DND-41 (cell line): ENCODE results near the gene DNASE1L3.

Experiments used
- ATAC-seq: fragments of 200-7000 bp; cut with Tn5 transposase; 3 replicates; pipeline ENCODE4 v1.9.1; 2021; ENCODE audit warnings: low read depth; ENCODE audit not compliant: insufficient read depth
- DNase-seq: peaks from one replicate; pipeline ENCODE4 v3.0.0-alpha.2; 2020
- H2AFZ ChIP-seq: 2 replicates; pipeline ENCODE4 v1.6.0; 2012; ENCODE audit warnings: low read depth, low read length
- H3K27ac ChIP-seq: 2 replicates; pipeline ENCODE4 v1.5.1; 2012; ENCODE audit warnings: low read length, inconsistent platforms
- H3K27me3 ChIP-seq: fragments of 200-600 bp; sonication (generic); 2 replicates; pipeline ENCODE4 v1.6.0; 2012; ENCODE audit warnings: low read length, mild to moderate bottlenecking, inconsistent platforms; ENCODE audit not compliant: insufficient read depth, poor library complexity
- H3K36me3 ChIP-seq: 2 replicates; pipeline ENCODE4 v1.5.1; 2012; ENCODE audit warnings: low read length, inconsistent platforms; ENCODE audit not compliant: insufficient read depth
- H3K4me1 ChIP-seq: 2 replicates; pipeline ENCODE4 v1.5.1; 2012; ENCODE audit warnings: mild to moderate bottlenecking, low read length; ENCODE audit not compliant: insufficient read depth
- H3K4me2 ChIP-seq: 2 replicates; pipeline ENCODE4 v1.6.0; 2012; ENCODE audit warnings: mild to moderate bottlenecking, moderate library complexity, low read length, inconsistent platforms; ENCODE audit not compliant: insufficient read depth
- H3K4me3 ChIP-seq, 2 experiments: fragments of 200-600 bp in 1 of 2; shearing (Covaris generic) in 1 of 2; 2 replicates each; pipeline ENCODE4 v1.5.1; 2012 to 2016; ENCODE audit warnings: inconsistent platforms in 2 of 2, low read length in 2 of 2, mild to moderate bottlenecking in 2 of 2, low read depth in 1 of 2, moderate library complexity in 1 of 2
- H3K79me2 ChIP-seq: 2 replicates; pipeline ENCODE4 v1.6.0; 2012; ENCODE audit warnings: low read length, inconsistent platforms; ENCODE audit not compliant: insufficient read depth
- H3K9ac ChIP-seq: 2 replicates; pipeline ENCODE4 v1.6.0; 2012; ENCODE audit warnings: low read depth, mild to moderate bottlenecking, inconsistent platforms, low read length, moderate library complexity
- H3K9me3 ChIP-seq: 2 replicates; pipeline ENCODE4 v1.5.1; 2012; ENCODE audit warnings: low read length, moderate library complexity, mild to moderate bottlenecking, inconsistent platforms; ENCODE audit not compliant: insufficient read depth, severe bottlenecking
- H4K20me1 ChIP-seq: 2 replicates; pipeline ENCODE4 v1.6.0; 2012; ENCODE audit warnings: low read length; ENCODE audit not compliant: insufficient read depth
- CTCF ChIP-seq: IDR thresholded peaks from 2 replicates; pipeline ENCODE4 v1.5.1; 2012; ENCODE audit warnings: borderline replicate concordance, low read length, moderate library complexity, mild to moderate bottlenecking; ENCODE audit not compliant: poor library complexity, severe bottlenecking; ENCODE audit errors: extremely low read depth
- EZH2 ChIP-seq: IDR thresholded peaks from 3 replicates; pipeline ENCODE4 v1.6.1; 2012; ENCODE audit warnings: borderline replicate concordance, low read depth, mild to moderate bottlenecking, moderate library complexity, low read length, inconsistent platforms; ENCODE audit not compliant: severe bottlenecking

DNASE1L3 gene

GRCh38 chr3:58178528-58179234 lies 32.1 kb downstream of the DNASE1L3 start:
- ATAC-seq (no peak), DNase-seq (no peak)
- Histone ChIP-seq H3K27ac (no peak overlapping the region), H3K36me3 (no peaks in the 10 kb centered on the region), H3K4me2 (no peak overlapping the region), H3K9me3 (no peaks in the 10 kb centered on the region), H3K4me1 (no peaks in the 10 kb centered on the region), H4K20me1 (no peaks in the 10 kb centered on the region), H3K79me2 (no peaks in the 10 kb centered on the region), H3K9ac (no peak overlapping the region), H3K4me3 (no peak overlapping the region), H3K27me3 (no peaks in the 10 kb centered on the region), H2AFZ (no peak overlapping the region)
- no peak for TF ChIP-seq CTCF
- no peak for TF ChIP-seq EZH2

- 0 out of 3 replicates have a peak, but pooled peaks have one; percentile 9 for ATAC-seq
- no peak for DNase-seq
- Histone ChIP-seq H3K36me3 (no peaks in the 10 kb centered on the region), H3K9me3 (no peaks in the 10 kb centered on the region), H3K4me3 (no peak overlapping the region), H3K27me3 (no peaks in the 10 kb centered on the region), H2AFZ (no peak overlapping the region), H3K4me2 (no peak overlapping the region), H3K9ac (no peak overlapping the region), H4K20me1 (no peaks in the 10 kb centered on the region), H3K27ac (no peak overlapping the region), H3K79me2 (no peaks in the 10 kb centered on the region), H3K4me1 (no peaks in the 10 kb centered on the region)
- TF ChIP-seq EZH2 (no peak), CTCF (peak; percentile 24)
Measured at GRCh38 chr3:58177747-58178527, 32.8 kb downstream of the DNASE1L3 start.

- no peak overlapping the region for H3K27ac ChIP-seq
- H3K4me2 ChIP-seq: no peak overlapping the region
- H3K9me3 ChIP-seq: no peaks in the 10 kb centered on the region
- H3K4me1 ChIP-seq: no peaks in the 10 kb centered on the region
- H3K9ac ChIP-seq: no peak overlapping the region
- no peak overlapping the region for H2AFZ ChIP-seq
- no peaks in the 10 kb centered on the region for H3K27me3 ChIP-seq
- no peaks in the 10 kb centered on the region for H4K20me1 ChIP-seq
- ATAC-seq: peak; percentile 36; the same call in 2 of the 3 replicates
- H3K79me2 ChIP-seq: no peaks in the 10 kb centered on the region
- H3K4me3 ChIP-seq: no peak overlapping the region
- no peaks in the 10 kb centered on the region; the same call in 1 of the 2 replicates for H3K36me3 ChIP-seq
- no peak for TF ChIP-seq EZH2
- TF ChIP-seq CTCF: no peak
- DNase-seq: peak; percentile 18
Measured at GRCh38 chr3:58176827-58177489, 33.8 kb downstream of the DNASE1L3 start.
